ENCODE results near the gene NLRC4. TPM values are rescaled to one million over a fixed set of nuclear protein-coding genes. Genes with fewer than 3 reads are reported as not detected.

Gene NLRC4
- total and polyA plus RNA-seq, 8 donors = 0.30 to 1.3 (median 0.83) TPM; not detected in 2

DNA sequence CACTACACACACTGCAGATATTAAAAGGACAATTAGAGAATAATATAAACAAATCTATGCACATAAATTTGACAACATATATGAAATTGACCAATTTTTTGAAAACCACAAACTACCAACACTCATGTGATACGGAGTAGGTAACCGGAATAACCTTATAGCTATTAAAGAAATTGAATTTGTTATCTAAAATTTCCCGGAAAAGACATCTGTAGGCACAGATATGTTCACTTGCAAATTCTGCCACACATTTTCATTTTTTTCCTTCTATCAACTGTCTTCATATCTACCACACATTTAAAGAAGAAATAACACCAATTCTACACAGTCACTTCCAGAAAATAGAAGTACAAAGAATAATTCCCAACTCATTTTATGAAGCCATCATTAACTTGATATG is 22.4 kb downstream of the NLRC4 start:
- peaks cover 0 to 4% (median 0%) of the 10 kb centered on the region in 4 donors for H3K4me1 ChIP-seq
- H3K36me3 ChIP-seq = peaks cover 0 to 3% (median 0%) of the 10 kb centered on the region in 4 donors
- no peak overlapping the region for H3K27ac ChIP-seq
- H3K9me3 ChIP-seq = no peaks in the 10 kb centered on the region
- intact Hi-C loops (cut with DNase I; ENCODE audit: low total_unique reads) = no loop called here
- no peak overlapping the region for H3K4me3 ChIP-seq
- DNase-seq = no peak
- TF ChIP-seq, protein P1, sequence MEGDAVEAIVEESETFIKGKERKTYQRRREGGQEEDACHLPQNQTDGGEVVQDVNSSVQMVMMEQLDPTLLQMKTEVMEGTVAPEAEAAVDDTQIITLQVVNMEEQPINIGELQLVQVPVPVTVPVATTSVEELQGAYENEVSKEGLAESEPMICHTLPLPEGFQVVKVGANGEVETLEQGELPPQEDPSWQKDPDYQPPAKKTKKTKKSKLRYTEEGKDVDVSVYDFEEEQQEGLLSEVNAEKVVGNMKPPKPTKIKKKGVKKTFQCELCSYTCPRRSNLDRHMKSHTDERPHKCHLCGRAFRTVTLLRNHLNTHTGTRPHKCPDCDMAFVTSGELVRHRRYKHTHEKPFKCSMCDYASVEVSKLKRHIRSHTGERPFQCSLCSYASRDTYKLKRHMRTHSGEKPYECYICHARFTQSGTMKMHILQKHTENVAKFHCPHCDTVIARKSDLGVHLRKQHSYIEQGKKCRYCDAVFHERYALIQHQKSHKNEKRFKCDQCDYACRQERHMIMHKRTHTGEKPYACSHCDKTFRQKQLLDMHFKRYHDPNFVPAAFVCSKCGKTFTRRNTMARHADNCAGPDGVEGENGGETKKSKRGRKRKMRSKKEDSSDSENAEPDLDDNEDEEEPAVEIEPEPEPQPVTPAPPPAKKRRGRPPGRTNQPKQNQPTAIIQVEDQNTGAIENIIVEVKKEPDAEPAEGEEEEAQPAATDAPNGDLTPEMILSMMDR (IDR thresholded peaks at IDR 0.05) = no peak
- TF ChIP-seq EP300 (IDR thresholded peaks at IDR 0.05) (no peak), POLR2A (IDR thresholded peaks at IDR 0.05) (no peak), POLR2AphosphoS5 (IDR thresholded peaks at IDR 0.05) (no peak)
- H3K27me3 ChIP-seq = no peaks in the 10 kb centered on the region
- WGBS, 5 donors = 91 to 97% (median 95%) methylated on average over 3 of the region's 3 CpGs

DNA sequence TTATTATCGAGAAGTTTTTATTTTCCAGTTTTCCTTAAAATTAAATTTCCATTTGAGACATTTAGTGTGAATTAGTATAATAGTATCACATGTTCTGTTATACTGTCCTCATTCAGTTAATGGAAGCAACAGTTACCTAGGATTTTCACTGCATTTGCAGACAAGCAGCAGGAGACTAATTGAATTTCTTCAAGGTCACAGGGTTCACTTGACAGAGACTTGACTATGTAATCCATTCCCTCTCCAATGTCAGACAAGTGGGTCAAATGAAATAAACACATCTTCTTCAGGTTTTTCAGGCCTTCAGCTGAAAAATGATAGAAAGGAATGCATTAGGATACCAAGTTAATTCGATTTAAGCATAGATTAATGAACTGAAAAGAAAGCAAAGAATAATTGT is 26.7 kb downstream of the NLRC4 start:
- 77 to 91% (median 82%) methylated on average over 2 of the region's 2 CpGs for WGBS, 5 donors
- Histone ChIP-seq H3K36me3 (peaks cover 0 to 17% (median 0%) of the 10 kb centered on the region in 4 donors), H3K27me3 (no peaks in the 10 kb centered on the region), H3K9me3 (no peaks in the 10 kb centered on the region), H3K4me1 (no peaks in the 10 kb centered on the region), H3K4me3 (no peak overlapping the region), H3K27ac (no peak overlapping the region)
- no peak for DNase-seq
- no peak for TF ChIP-seq EP300 (IDR thresholded peaks at IDR 0.05)
- TF ChIP-seq POLR2AphosphoS5 (IDR thresholded peaks at IDR 0.05) = no peak
- TF ChIP-seq, protein P1 (IDR thresholded peaks at IDR 0.05) = no peak
- TF ChIP-seq POLR2A (IDR thresholded peaks at IDR 0.05) = no peak
- intact Hi-C loops (cut with DNase I; ENCODE audit: low total_unique reads) = no loop called here

DNA sequence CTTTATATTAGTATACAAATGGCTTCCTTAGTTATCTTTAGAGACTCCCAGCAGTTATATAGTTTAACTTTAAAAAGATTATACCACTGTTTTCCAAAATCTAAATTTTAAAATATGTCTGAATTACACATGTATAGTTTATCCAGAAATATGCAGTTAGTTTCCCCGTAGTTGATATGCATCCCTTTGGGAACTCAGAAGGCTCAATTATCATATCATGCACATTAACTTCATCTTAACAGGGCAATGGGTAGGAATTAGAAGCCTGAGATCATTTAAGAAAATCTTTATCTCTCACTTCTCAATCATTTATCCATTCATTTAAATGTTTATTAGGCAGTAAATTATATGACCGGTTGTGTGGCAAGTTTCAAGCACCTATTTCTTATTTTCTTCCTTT is 27.2 kb downstream of the NLRC4 start:
- no peaks in the 10 kb centered on the region for H3K4me1 ChIP-seq
- no peak overlapping the region for H3K27ac ChIP-seq
- no peaks in the 10 kb centered on the region for H3K27me3 ChIP-seq
- 91 to 94% (median 92%) methylated on average over 2 of the region's 2 CpGs for WGBS, 5 donors
- no peaks in the 10 kb centered on the region for H3K9me3 ChIP-seq
- intact Hi-C loops (cut with DNase I; ENCODE audit: low total_unique reads) = no loop called here
- no peak overlapping the region for H3K4me3 ChIP-seq
- peaks cover 0 to 17% (median 0%) of the 10 kb centered on the region in 4 donors for H3K36me3 ChIP-seq
- DNase-seq = no peak
- TF ChIP-seq POLR2AphosphoS5 (IDR thresholded peaks at IDR 0.05) (no peak), POLR2A (IDR thresholded peaks at IDR 0.05) (no peak), EP300 (IDR thresholded peaks at IDR 0.05) (no peak)
- TF ChIP-seq, protein P1 (IDR thresholded peaks at IDR 0.05) = no peak

DNA sequence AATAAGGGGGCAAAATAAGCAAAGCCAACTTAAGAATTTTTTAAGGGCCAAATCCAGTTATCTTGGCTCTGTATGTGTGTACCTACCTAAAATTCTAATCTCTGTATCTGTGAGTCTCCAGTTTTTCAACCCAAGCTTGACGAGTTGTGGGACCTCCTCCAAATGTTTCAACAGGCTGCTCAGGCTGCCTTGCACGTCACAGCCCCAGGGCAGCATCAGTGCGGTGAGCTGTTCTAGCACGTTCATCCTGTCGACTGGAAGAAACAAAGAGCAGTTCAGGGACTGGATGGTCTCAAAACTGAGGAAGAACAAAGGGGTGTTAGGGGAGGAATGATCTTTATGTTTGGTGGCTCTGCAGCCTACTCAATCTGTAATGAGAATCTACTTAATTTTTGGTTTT is 29.4 kb downstream of the NLRC4 start:
- no peak overlapping the region for H3K4me3 ChIP-seq
- 79 to 91% (median 83%) methylated on average over 5 of the region's 5 CpGs for WGBS, 5 donors
- DNase-seq = no peak
- TF ChIP-seq POLR2A (IDR thresholded peaks at IDR 0.05) = no peak
- TF ChIP-seq, protein P1 (IDR thresholded peaks at IDR 0.05) = no peak
- H3K36me3 ChIP-seq = peaks cover 0 to 17% (median 0%) of the 10 kb centered on the region in 4 donors
- no peaks in the 10 kb centered on the region for H3K9me3 ChIP-seq
- H3K27me3 ChIP-seq = no peaks in the 10 kb centered on the region
- no peaks in the 10 kb centered on the region for H3K4me1 ChIP-seq
- intact Hi-C loops (cut with DNase I; ENCODE audit: low total_unique reads) = no loop called here
- H3K27ac ChIP-seq = no peak overlapping the region
